Astrocyte (in vitro differentiated cells and primary cell): Measurements from ENCODE around the gene TRMT2A. TPM values are rescaled to one million over a fixed set of nuclear protein-coding genes. Genes with fewer than 3 reads are reported as not detected.

ENCODE experiments used
- DNase-seq: peaks from one replicate; pipeline ENCODE4 v3.0.0-alpha.2; 2010; ENCODE audit warnings: low read depth
- FAIRE-seq: peaks from 2 replicates; lab custom pipeline; 2011; peaks lifted over from hg19 to GRCh38; lab: Jason Lieb, UNC
- H2AFZ ChIP-seq: 2 replicates; pipeline ENCODE4 v1.6.0; 2012; ENCODE audit warnings: low read depth, low read length, inconsistent platforms
- H3K27ac ChIP-seq: 2 replicates; pipeline ENCODE4 v1.5.1; 2011; ENCODE audit warnings: low read depth, low read length, inconsistent platforms
- H3K27me3 ChIP-seq: 2 replicates; pipeline ENCODE4 v1.6.0; 2011; ENCODE audit warnings: low read length, inconsistent platforms; ENCODE audit not compliant: insufficient read depth
- H3K36me3 ChIP-seq: 2 replicates; pipeline ENCODE4 v1.5.1; 2011; ENCODE audit warnings: low read length, inconsistent platforms; ENCODE audit not compliant: insufficient read depth
- H3K4me1 ChIP-seq: 2 replicates; pipeline ENCODE4 v1.5.1; 2011; ENCODE audit warnings: low read length, inconsistent platforms; ENCODE audit not compliant: insufficient read depth
- H3K4me2 ChIP-seq: 2 replicates; pipeline ENCODE4 v1.6.0; 2012; ENCODE audit warnings: low read length, inconsistent platforms
- H3K4me3 ChIP-seq: 2 replicates; pipeline ENCODE4 v1.5.1; 2011; ENCODE audit warnings: low read depth, mild to moderate bottlenecking, low read length, inconsistent platforms; ENCODE audit not compliant: insufficient read depth
- H3K79me2 ChIP-seq: 2 replicates; pipeline ENCODE4 v1.6.0; 2012; ENCODE audit warnings: mild to moderate bottlenecking, low read length, inconsistent platforms; ENCODE audit not compliant: insufficient read depth
- H3K9ac ChIP-seq: 2 replicates; pipeline ENCODE4 v1.6.0; 2012; ENCODE audit warnings: mild to moderate bottlenecking, low read length, inconsistent platforms
- H3K9me3 ChIP-seq: 2 replicates; pipeline ENCODE4 v1.5.1; 2012; ENCODE audit warnings: low read depth, mild to moderate bottlenecking, low read length, inconsistent platforms; ENCODE audit not compliant: insufficient read depth
- H4K20me1 ChIP-seq: 2 replicates; pipeline ENCODE4 v1.6.0; 2012; ENCODE audit warnings: low read length, inconsistent platforms; ENCODE audit not compliant: insufficient read depth
- H3K27ac Mint-ChIP-seq: one replicate; pipeline ENCODE4 v1.8.0; 2021; ENCODE audit warnings: mild to moderate bottlenecking, mixed read lengths; ENCODE audit not compliant: unreplicated experiment
- H3K27me3 Mint-ChIP-seq: one replicate; pipeline ENCODE4 v1.8.0; 2021; ENCODE audit warnings: low read depth, mixed read lengths; ENCODE audit not compliant: unreplicated experiment
- H3K36me3 Mint-ChIP-seq: one replicate; pipeline ENCODE4 v1.8.0; 2021; ENCODE audit warnings: low read depth, mixed read lengths; ENCODE audit not compliant: unreplicated experiment
- H3K4me1 Mint-ChIP-seq: one replicate; pipeline ENCODE4 v1.8.0; 2021; ENCODE audit warnings: low read depth, mixed read lengths; ENCODE audit not compliant: unreplicated experiment
- H3K4me3 Mint-ChIP-seq: one replicate; pipeline ENCODE4 v1.8.0; 2021; ENCODE audit warnings: mild to moderate bottlenecking, moderate library complexity, mixed read lengths; ENCODE audit not compliant: unreplicated experiment
- H3K9me3 Mint-ChIP-seq: one replicate; pipeline ENCODE4 v1.8.0; 2021; ENCODE audit warnings: mild to moderate bottlenecking, mixed read lengths; ENCODE audit not compliant: unreplicated experiment
- EZH2 ChIP-seq: IDR thresholded peaks from 2 replicates; pipeline ENCODE4 v1.6.1; 2012; ENCODE audit warnings: mild to moderate bottlenecking, low read length, inconsistent platforms; ENCODE audit not compliant: insufficient read depth
- total RNA-seq: library from RNA; stranded (reverse); gene quantifications from 2 replicates; pipeline ENCODE4 v1.2.1, GENCODE V29; 2021
- TF ChIP-seq, protein P1 (sequence below): IDR thresholded peaks from 2 replicates; pipeline ENCODE4 v1.5.1; 2011; ENCODE audit warnings: low read depth, mild to moderate bottlenecking, inconsistent platforms, low read length, moderate library complexity; ENCODE audit not compliant: insufficient read depth

The TRMT2A gene
- total RNA-seq, 1 donor from 2014 or later, result 32.9 TPM

DNA sequence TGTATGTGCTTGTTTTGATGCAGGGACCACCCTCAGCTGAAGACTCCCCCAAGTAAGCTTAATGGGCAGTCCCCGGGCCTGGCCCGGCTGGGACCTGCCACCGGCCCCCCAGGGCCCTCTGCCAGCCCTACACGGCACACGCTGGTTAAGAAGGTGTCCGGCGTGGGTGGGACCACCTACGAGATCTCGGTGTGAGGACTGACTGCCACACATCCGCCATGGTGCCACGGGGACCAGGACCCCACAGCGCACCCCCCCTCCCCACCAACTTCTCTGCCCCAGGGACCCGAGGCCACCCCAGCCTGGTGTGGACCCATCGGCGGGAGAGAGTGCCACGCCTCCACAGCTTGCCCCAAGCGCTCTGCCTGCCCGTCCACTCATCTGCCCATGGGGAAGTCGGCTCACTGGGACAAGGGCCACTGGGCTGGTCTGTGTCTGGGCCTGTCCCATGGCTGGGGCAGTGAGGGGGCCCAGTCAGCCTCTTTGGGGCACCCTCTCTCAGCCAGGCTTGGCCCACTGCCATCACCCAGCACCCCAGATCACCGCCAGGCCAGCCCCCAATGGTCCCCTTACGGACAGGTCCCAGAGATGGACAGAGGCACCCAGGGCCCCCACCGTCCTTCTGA is 28.3 kb upstream of the TRMT2A start:
- no peak for DNase-seq
- Histone ChIP-seq H3K27me3 (no peaks in the 10 kb centered on the region), H3K27ac (no peak overlapping the region)

DNA sequence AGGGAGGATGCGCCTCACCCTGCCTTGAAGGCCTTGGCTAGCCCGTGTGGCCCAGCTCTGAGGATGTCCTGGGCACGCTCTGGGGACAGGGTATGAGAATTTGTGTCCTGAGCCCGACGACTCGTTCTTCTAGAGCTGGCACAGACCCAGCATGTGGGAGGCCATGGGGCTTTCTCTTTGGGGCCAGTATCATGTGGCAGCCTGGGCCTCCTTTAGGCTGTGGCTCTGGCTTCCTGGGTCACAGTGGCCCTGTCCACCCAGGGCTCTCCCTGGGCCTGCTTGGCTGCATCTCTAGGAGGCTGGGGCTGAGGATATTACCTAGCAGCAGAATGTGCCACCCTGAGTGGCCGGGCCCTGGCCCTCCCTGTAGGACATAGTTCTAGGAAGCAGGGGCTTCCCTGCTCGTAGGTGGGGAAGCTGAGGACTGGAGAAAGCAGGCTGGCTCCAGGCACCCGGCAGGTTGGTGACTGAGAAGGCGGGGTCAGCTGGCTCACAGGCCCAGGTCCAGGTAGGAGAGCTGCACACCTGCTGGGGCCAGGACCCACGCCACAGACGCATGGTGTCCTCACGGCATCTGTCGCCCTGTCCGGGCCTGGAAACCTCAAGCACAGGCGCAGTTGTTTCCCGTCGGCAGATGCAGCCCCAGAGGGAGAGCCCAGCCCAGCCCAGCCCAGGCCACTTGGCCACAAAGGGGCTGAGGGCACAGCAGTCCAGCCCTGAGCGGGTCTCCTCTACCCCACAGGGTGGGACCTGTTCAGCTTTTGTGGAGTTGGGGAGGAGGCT is 27.0 kb upstream of the TRMT2A start:
- Mint-ChIP-seq H3K27me3 (no peaks in the 10 kb centered on the region), H3K4me3 (no peak overlapping the region), H3K36me3 (peaks cover 8% of the 10 kb centered on the region), H3K27ac (no peak overlapping the region), H3K9me3 (no peaks in the 10 kb centered on the region), H3K4me1 (peaks cover 10% of the 10 kb centered on the region)
- DNase-seq (no peak), FAIRE-seq (no peak)
- no peak for TF ChIP-seq EZH2
- TF ChIP-seq, protein P1, sequence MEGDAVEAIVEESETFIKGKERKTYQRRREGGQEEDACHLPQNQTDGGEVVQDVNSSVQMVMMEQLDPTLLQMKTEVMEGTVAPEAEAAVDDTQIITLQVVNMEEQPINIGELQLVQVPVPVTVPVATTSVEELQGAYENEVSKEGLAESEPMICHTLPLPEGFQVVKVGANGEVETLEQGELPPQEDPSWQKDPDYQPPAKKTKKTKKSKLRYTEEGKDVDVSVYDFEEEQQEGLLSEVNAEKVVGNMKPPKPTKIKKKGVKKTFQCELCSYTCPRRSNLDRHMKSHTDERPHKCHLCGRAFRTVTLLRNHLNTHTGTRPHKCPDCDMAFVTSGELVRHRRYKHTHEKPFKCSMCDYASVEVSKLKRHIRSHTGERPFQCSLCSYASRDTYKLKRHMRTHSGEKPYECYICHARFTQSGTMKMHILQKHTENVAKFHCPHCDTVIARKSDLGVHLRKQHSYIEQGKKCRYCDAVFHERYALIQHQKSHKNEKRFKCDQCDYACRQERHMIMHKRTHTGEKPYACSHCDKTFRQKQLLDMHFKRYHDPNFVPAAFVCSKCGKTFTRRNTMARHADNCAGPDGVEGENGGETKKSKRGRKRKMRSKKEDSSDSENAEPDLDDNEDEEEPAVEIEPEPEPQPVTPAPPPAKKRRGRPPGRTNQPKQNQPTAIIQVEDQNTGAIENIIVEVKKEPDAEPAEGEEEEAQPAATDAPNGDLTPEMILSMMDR, result no peak
- H3K27ac ChIP-seq, result no peak overlapping the region
- H3K79me2 ChIP-seq, result peaks cover 19% of the 10 kb centered on the region
- H3K36me3 ChIP-seq, result no peaks in the 10 kb centered on the region
- H3K27me3 ChIP-seq, result no peaks in the 10 kb centered on the region
- no peaks in the 10 kb centered on the region for H3K9me3 ChIP-seq
- H4K20me1 ChIP-seq, result peaks cover 20% of the 10 kb centered on the region
- H3K4me2 ChIP-seq, result no peak overlapping the region
- H3K4me3 ChIP-seq, result no peak overlapping the region
- H3K4me1 ChIP-seq, result peaks cover 15% of the 10 kb centered on the region
- no peak overlapping the region for H3K9ac ChIP-seq
- no peak overlapping the region for H2AFZ ChIP-seq

More for the DNA sequence above, 28.3 kb upstream of the TRMT2A start:
- Mint-ChIP-seq H3K4me3 (no peak overlapping the region), H3K9me3 (no peaks in the 10 kb centered on the region), H3K27ac (no peak overlapping the region), H3K36me3 (peaks cover 3% of the 10 kb centered on the region), H3K4me1 (peaks cover 7% of the 10 kb centered on the region), H3K27me3 (no peaks in the 10 kb centered on the region)
- Histone ChIP-seq H2AFZ (no peak overlapping the region), H3K9me3 (no peaks in the 10 kb centered on the region), H3K36me3 (no peaks in the 10 kb centered on the region), H3K79me2 (peaks cover 8% of the 10 kb centered on the region), H4K20me1 (peaks cover 19% of the 10 kb centered on the region), H3K4me3 (no peak overlapping the region), H3K9ac (no peak overlapping the region), H3K4me1 (peaks cover 15% of the 10 kb centered on the region), H3K4me2 (no peak overlapping the region)
- no peak for FAIRE-seq
- TF ChIP-seq, protein P1, result no peak
- TF ChIP-seq EZH2, result no peak
